OCI-LY3 (cell line): Measurements from ENCODE around the gene DLX5.

Source experiments
- CTCF ChIP-seq: fragments of 200-600, 300-600 bp; sonication (generic); IDR thresholded peaks from 2 replicates; pipeline ENCODE4 v1.5.1; 2014; ENCODE audit warnings: antibody characterized with exemption, low read length, low read depth
- EZH2phosphoT487 ChIP-seq: fragments of 200-600 bp; shearing (Covaris generic); IDR thresholded peaks from 2 replicates; pipeline ENCODE4 v1.6.1; 2018; ENCODE audit warnings: antibody characterized with exemption, mixed run types, low read depth

GRCh38 chr7:97018126-97018601 lies 6.5 kb downstream of the DLX5 start:
- no peak for TF ChIP-seq CTCF
- no peak for TF ChIP-seq EZH2phosphoT487
